ENCODE data around the gene RAB40AL. TPM values are rescaled to one million over a fixed set of nuclear protein-coding genes. Genes with fewer than 3 reads are reported as not detected.
"Not testable (repeated sequence)": the region's sequence is repeated elsewhere in the genome, so short reads cannot be mapped to it uniquely, and the experiment has no call there.

The RAB40AL gene
- total RNA-seq, 1 experiment from 2014 or later = 0.21 TPM

DNA sequence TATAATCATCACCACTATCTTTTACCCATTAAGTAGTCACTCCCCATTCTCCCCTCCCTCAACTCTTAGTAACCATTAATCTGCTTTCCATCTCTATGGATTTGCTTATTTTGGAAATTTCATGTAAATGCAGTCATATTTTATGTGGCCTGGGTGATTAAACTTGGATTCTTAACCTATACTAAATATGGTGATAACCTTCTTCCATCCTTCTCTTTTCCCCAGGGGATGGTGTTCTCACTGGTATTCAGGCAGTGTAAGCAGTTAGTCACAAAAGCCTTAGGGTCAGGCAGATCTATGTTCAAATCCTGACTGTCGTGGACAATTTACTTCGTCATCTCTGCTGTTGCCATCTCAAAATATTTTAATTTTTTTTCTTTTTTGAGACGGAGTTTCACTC lies 29.6 kb downstream of the RAB40AL start:
- no peaks in the 10 kb centered on the region for H3K27me3 ChIP-seq (ENCODE audit: control insufficient read depth, insufficient read depth, low read length)
- no peak for DNase-seq

DNA sequence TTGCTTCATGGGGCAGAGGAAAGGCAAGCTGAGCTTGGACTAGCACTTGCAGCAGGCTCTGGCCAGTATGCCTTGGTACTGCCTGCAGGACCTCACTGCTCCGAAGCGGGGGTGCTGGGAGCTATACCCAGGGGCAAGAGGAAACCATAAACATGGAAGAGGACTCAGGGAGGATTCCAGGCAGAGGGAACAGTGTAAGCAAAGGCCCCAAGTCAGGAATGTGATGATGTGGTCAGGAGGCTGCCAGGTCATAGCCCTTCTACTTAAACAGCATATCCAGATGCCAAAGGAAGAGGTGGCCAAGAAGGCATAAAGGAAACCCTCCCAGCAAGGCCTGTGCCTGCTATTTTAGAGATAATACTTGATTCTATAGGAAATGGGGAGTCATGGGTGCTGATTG lies 31.1 kb downstream of the RAB40AL start:
- Histone ChIP-seq H3K27me3 (ENCODE audit: control insufficient read depth, insufficient read depth, low read length) (no peaks in the 10 kb centered on the region), H3K36me3 (replicated peaks; ENCODE audit: control insufficient read depth, insufficient read depth, low read length) (no peaks in the 10 kb centered on the region), H3K4me3 (ENCODE audit: insufficient read depth, low read depth, low read length) (no peak overlapping the region)
- no peak for DNase-seq

More for the DNA sequence above, 29.6 kb downstream of the RAB40AL start:
- Histone ChIP-seq H3K4me3 (ENCODE audit: insufficient read depth, low read depth, low read length) (no peak overlapping the region), H3K36me3 (replicated peaks; ENCODE audit: control insufficient read depth, insufficient read depth, low read length) (no peaks in the 10 kb centered on the region)

DNA sequence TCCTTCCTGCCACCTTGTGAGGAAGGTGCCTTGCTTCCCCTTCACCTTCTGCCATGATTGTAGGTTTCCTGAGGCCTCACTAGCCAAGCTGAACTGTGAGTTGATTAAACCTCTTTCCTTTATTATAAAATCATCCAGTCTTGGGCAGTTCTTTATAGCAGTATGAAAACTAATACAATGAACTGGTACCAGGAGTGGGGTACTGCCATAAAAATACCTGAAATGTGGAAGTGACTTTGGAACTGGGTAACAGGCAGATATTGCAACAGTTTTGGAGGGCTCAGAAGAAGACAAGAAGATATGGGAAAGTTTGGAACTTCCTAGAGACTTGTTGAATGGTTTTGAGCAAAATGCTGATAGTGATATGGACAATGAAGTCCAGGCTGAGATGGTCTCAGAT lies 34.5 kb downstream of the RAB40AL start:
- H3K36me3 ChIP-seq (replicated peaks; ENCODE audit: control insufficient read depth, insufficient read depth, low read length); H3K27me3 ChIP-seq (ENCODE audit: control insufficient read depth, insufficient read depth, low read length); H3K4me3 ChIP-seq (ENCODE audit: insufficient read depth, low read depth, low read length); DNase-seq: not testable (repeated sequence)

DNA sequence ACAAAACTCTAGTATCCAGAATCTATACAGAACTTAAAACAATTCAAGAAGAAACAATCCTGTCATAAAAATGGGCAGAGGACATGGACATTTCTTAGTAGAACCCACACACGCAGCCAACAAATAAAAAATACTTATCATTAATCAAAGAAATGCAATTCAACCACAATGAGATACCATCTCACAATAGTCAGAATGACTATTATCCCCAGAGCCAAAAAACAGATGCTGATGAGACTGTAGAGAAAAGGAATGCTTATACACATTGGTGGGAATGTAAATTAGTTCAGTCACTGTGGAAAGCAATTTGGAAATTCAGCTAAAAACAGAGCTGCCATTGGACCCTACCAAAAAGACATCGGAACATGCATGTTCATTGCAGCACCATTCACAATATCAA lies 37.9 kb downstream of the RAB40AL start:
- DNase-seq = no peak
- Histone ChIP-seq H3K27me3 (ENCODE audit: control insufficient read depth, insufficient read depth, low read length) (no peaks in the 10 kb centered on the region), H3K36me3 (replicated peaks; ENCODE audit: control insufficient read depth, insufficient read depth, low read length) (no peaks in the 10 kb centered on the region), H3K4me3 (ENCODE audit: insufficient read depth, low read depth, low read length) (no peak overlapping the region)

DNA sequence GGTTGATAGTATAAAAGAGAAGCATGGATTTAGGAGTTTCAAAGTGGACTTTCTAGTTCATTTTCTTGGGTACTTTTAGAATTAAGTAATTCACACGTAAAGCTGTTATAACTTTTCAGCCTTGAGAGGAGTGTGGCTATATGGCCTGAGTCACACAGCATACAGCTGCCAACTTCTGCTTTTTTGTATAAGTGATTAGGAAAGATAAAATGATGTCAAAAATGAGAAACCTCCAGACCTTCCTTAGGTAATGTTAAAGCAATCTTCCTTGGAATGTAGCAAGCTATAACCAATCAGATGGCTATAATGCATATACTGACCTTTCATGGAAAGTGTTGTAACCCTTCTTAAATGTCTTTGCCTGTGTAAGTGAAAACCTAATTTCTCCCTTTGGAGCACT lies 39.2 kb downstream of the RAB40AL start:
- no peak for DNase-seq
- H3K4me3 ChIP-seq (ENCODE audit: insufficient read depth, low read depth, low read length) = no peak overlapping the region
- H3K27me3 ChIP-seq (ENCODE audit: control insufficient read depth, insufficient read depth, low read length) = no peaks in the 10 kb centered on the region
- no peaks in the 10 kb centered on the region for H3K36me3 ChIP-seq (replicated peaks; ENCODE audit: control insufficient read depth, insufficient read depth, low read length)

DNA sequence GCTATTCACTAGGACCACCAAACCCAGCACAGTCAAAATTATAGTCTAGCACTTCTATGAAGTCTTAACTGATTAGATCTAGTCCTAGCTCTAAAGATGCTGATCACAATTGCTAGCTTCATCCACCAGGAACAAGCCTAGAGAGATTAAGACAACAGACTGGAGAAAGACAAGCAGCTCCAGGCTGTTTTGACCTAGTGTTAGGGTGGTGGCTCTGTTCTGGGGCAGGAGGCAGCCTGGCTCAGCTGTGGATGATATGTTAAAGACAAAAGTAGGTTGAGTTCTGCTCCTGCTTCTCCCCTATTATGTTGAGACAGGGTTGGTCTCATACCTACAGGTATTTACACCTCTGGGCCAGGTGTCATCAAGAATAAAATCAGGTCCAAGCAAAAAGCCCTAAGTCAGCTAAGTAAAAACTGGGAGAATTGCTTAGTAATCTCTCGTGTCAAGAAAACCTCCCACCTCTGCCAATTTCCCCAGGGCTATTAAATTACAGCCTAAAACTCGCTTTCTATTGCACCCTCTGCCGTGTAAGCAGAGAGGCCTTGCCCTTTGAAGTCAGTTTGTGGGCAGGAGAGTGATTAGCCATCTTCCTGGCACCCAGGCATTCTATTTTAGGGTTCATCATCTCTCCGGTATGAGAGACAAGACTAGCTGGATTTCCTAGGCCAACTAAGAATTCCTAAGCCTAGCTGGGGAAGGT lies 39.9 kb downstream of the RAB40AL start:
- Histone ChIP-seq H3K36me3 (replicated peaks; ENCODE audit: control insufficient read depth, insufficient read depth, low read length) (no peaks in the 10 kb centered on the region), H3K27me3 (ENCODE audit: control insufficient read depth, insufficient read depth, low read length) (no peaks in the 10 kb centered on the region), H3K4me3 (ENCODE audit: insufficient read depth, low read depth, low read length) (no peak overlapping the region)
- no peak for DNase-seq

DNA sequence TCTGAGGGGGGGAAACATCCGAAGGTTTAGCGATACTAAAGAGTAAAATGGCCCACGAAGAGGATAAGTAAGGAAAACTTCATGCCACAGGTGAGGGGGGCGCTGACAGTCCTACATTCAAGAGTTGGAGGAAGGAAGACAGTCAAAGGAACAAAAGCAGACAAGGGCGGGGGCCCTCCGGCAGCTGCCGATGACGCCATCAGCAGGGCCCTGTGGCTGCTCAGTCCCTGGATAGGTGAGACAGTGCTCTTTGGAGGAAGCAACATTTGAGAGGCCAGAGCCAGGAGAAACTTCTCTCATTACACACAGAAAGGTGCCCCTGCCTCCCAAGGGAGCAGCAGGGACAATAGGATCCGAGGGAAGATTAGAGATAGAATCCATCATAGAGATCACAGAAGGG lies 41.5 kb downstream of the RAB40AL start:
- DNase-seq = peak; percentile 25
- H3K36me3 ChIP-seq (replicated peaks; ENCODE audit: control insufficient read depth, insufficient read depth, low read length) = no peaks in the 10 kb centered on the region
- H3K4me3 ChIP-seq (ENCODE audit: insufficient read depth, low read depth, low read length) = no peak overlapping the region

DNA sequence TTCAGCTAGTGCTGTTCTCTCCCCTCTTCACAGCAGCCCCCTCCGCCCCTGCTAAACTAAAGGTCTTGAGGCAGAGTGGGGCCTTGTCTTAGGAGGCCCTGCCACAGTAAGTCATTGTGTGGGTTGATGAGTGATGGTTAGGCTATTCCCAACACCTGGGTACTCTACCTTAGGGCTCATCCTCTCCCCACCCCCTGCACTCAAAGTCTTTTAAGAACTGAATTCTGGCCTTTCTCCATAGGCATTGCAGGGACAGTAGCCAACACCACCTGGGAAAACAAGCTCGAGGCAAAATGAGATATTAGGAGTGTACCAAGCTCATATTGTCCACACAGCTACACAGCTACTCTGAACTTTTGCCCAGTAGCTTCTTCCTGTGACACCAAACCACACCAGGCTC lies 42.5 kb downstream of the RAB40AL start:
- Histone ChIP-seq H3K4me3 (ENCODE audit: insufficient read depth, low read depth, low read length) (no peak overlapping the region), H3K27me3 (ENCODE audit: control insufficient read depth, insufficient read depth, low read length) (no peaks in the 10 kb centered on the region; the same call in 1 of the 2 replicates), H3K36me3 (replicated peaks; ENCODE audit: control insufficient read depth, insufficient read depth, low read length) (no peaks in the 10 kb centered on the region)
- no peak for DNase-seq

More for the DNA sequence above, 41.5 kb downstream of the RAB40AL start:
- no peaks in the 10 kb centered on the region; the same call in 1 of the 2 replicates for H3K27me3 ChIP-seq (ENCODE audit: control insufficient read depth, insufficient read depth, low read length)

DNA sequence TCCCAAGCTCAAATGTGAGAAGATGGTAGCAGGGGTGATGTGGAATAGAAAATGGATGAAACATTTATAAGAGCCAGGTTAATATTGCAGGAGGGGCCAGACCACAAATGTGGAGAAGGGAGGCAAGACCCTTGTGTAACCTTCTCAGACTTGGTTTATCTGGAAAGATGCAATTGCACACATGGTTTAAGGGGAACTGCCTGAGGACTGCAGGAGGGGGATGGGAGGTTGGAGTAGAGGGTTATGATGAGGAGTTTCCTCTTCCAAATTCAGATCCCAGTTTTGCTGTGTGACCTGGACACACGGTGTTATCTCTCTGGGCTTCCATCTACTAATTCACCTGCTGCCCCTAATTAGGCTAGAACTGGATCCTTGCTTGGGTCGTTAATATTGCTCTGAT lies 46.1 kb downstream of the RAB40AL start:
- H3K4me3 ChIP-seq (ENCODE audit: insufficient read depth, low read depth, low read length) = no peak overlapping the region
- no peak for DNase-seq
- no peaks in the 10 kb centered on the region; the same call in 1 of the 2 replicates for H3K27me3 ChIP-seq (ENCODE audit: control insufficient read depth, insufficient read depth, low read length)
- H3K36me3 ChIP-seq (replicated peaks; ENCODE audit: control insufficient read depth, insufficient read depth, low read length) = no peaks in the 10 kb centered on the region

DNA sequence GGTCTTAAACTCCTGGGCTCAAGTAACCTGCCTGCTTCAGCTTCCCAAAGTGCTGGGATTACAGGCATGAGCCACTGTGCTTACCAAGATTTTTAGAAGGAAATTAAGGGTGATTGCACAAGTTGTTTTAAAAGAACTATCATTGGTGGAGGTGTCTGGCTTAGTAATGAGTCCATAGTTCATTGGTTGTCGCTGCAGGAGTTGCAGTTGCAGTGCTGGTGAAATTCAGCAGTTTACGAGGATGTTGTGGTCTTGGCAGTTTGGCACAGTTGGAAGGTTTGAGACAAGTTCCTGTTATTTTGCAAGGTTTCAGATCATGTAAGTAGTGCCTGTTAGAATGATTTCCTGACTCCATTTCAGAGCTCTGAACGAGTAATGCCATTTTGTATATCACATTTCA lies 48.1 kb downstream of the RAB40AL start:
- no peaks in the 10 kb centered on the region; the same call in 1 of the 2 replicates for H3K27me3 ChIP-seq (ENCODE audit: control insufficient read depth, insufficient read depth, low read length)
- H3K4me3 ChIP-seq (ENCODE audit: insufficient read depth, low read depth, low read length) = no peak overlapping the region
- no peaks in the 10 kb centered on the region for H3K36me3 ChIP-seq (replicated peaks; ENCODE audit: control insufficient read depth, insufficient read depth, low read length)
- no peak for DNase-seq

Other genes starting within 250 kb of the RAB40AL start
- 16.8 and 20.8 TPM in 2 replicates for gene GPRASP2, start 224.8 kb upstream of the RAB40AL start, total RNA-seq (2014; rRNA removed; shearing (Covaris generic))
- 5.3 and 8.2 TPM in 2 replicates for gene GPRASP3, start 216.5 kb upstream of the RAB40AL start, total RNA-seq (2014; rRNA removed; shearing (Covaris generic))
- gene BEX1, start 126.9 kb downstream of the RAB40AL start, total RNA-seq (2014; rRNA removed; shearing (Covaris generic)) = 56.5 and 81.4 TPM in 2 replicates
- gene NXF3, start 155.9 kb downstream of the RAB40AL start, total RNA-seq (2014; rRNA removed; shearing (Covaris generic)) = 1.1 TPM in 1 of 2 replicates, not detected in the other